H1 (cell line): Measurements from ENCODE around the gene NIM1K. TPM values are rescaled to one million over a fixed set of nuclear protein-coding genes. Genes with fewer than 3 reads are reported as not detected.

ENCODE experiments used
- CTCF ChIA-PET: fragments of 300-600 bp; sonication (Branson Sonifier 250); formaldehyde crosslinking; loops from one replicate; lab custom pipeline; 2021; ENCODE audit not compliant: partially characterized antibody; lab: Charles Lee
- POLR2A ChIA-PET: fragments of 300-600 bp; sonication (Branson Sonifier 250); formaldehyde crosslinking; loops from one replicate; lab custom pipeline; 2021; ENCODE audit warnings: inconsistent platforms; ENCODE audit not compliant: partially characterized antibody; lab: Charles Lee
- DNase-seq, 2 experiments: peaks; one replicate each; pipeline versions ENCODE4 v3.0.0 to v3.0.0-alpha.2; 2010 to 2022; ENCODE audit warnings: low spot score in 2 of 2, low read depth in 1 of 2, mixed read lengths in 1 of 2
- FAIRE-seq: peaks from 2 replicates; lab custom pipeline; 2011; peaks lifted over from hg19 to GRCh38; lab: Jason Lieb, UNC
- H2AFZ ChIP-seq: 2 replicates; pipeline ENCODE4 v1.8.1; 2012; ENCODE audit warnings: low read length, inconsistent platforms
- H2AK5ac ChIP-seq: 2 replicates; pipeline ENCODE4 v1.6.1; 2013; ENCODE audit warnings: low read depth, low read length
- H2BK120ac ChIP-seq: replicated peaks from 2 replicates; pipeline ENCODE3; 2013; ENCODE audit warnings: low read depth, low read length, inconsistent platforms
- H2BK12ac ChIP-seq: 2 replicates; pipeline ENCODE4 v1.6.1; 2013; ENCODE audit warnings: low read depth, low read length
- H2BK15ac ChIP-seq: 2 replicates; pipeline ENCODE4 v1.6.1; 2013; ENCODE audit warnings: low read length
- H2BK20ac ChIP-seq: 2 replicates; pipeline ENCODE4 v1.6.1; 2013; ENCODE audit warnings: low read length
- H2BK5ac ChIP-seq: 2 replicates; pipeline ENCODE4 v1.6.1; 2013; ENCODE audit warnings: low read depth, low read length
- H3K14ac ChIP-seq: 2 replicates; pipeline ENCODE4 v1.6.1; 2013; ENCODE audit warnings: inconsistent platforms; ENCODE audit not compliant: insufficient read length
- H3K18ac ChIP-seq: 2 replicates; pipeline ENCODE4 v1.6.1; 2013; ENCODE audit warnings: low read length; ENCODE audit errors: extremely low read depth
- H3K23ac ChIP-seq: 2 replicates; pipeline ENCODE4 v1.6.1; 2013; ENCODE audit warnings: inconsistent platforms; ENCODE audit not compliant: insufficient read length
- H3K23me2 ChIP-seq: 2 replicates; pipeline ENCODE4 v1.6.1; 2013; ENCODE audit warnings: low read depth, low read length
- H3K27ac ChIP-seq: 2 replicates; pipeline ENCODE4 v1.6.1; 2011; ENCODE audit warnings: low read depth, low read length, inconsistent platforms
- H3K27me3 ChIP-seq, 4 experiments: replicated peaks in 1 of 4; 1 replicate in 1 of 4; 2 replicates in 3 of 4; pipeline versions ENCODE4 v1.6.1 to v1.8.1; 2011 to 2013; ENCODE audit warnings: low read length in 3 of 4, mild to moderate bottlenecking in 3 of 4, inconsistent platforms in 2 of 4, mixed read lengths in 2 of 4, moderate library complexity in 1 of 4; ENCODE audit not compliant: control insufficient read depth in 3 of 4, insufficient read depth in 3 of 4; ENCODE audit errors: extremely low read depth in 1 of 4
- H3K36me3 ChIP-seq, 4 experiments: 2 replicates each; pipeline versions ENCODE4 v1.6.1 to v1.8.1; 2011 to 2013; ENCODE audit warnings: mild to moderate bottlenecking in 4 of 4, low read length in 3 of 4, moderate library complexity in 2 of 4, control low read depth in 1 of 4, inconsistent platforms in 1 of 4; ENCODE audit not compliant: insufficient read depth in 4 of 4, control insufficient read depth in 2 of 4
- H3K4ac ChIP-seq: replicated peaks from 2 replicates; pipeline ENCODE3; 2013; ENCODE audit warnings: low read length, low read depth, mixed read lengths, inconsistent platforms; ENCODE audit not compliant: insufficient read length
- H3K4me1 ChIP-seq, 4 experiments: replicated peaks in 1 of 4; 1 replicate in 1 of 4; 2 replicates in 3 of 4; pipeline versions ENCODE4 v1.6.1 to v1.8.1; 2011 to 2013; ENCODE audit warnings: low read length in 3 of 4, inconsistent platforms in 2 of 4, mixed read lengths in 1 of 4; ENCODE audit not compliant: insufficient read depth in 4 of 4, control insufficient read depth in 3 of 4
- H3K4me2 ChIP-seq, 2 experiments: 2 replicates each; pipeline versions ENCODE4 v1.6.1 to v1.8.1; 2011 to 2013; ENCODE audit warnings: low read depth in 2 of 2, low read length in 2 of 2, control low read depth in 1 of 2, inconsistent platforms in 1 of 2, mild to moderate bottlenecking in 1 of 2; ENCODE audit not compliant: insufficient read depth in 1 of 2
- H3K4me3 ChIP-seq, 4 experiments: fragments of 200-600, 300-600 bp in 1 of 4; sonication (generic), shearing (Covaris generic), sonication (Bioruptor Twin) in 1 of 4; 2 replicates each; pipeline versions ENCODE4 v1.5.1 to v1.8.1; 2011 to 2016; ENCODE audit warnings: low read length in 4 of 4, low read depth in 3 of 4, control low read depth in 2 of 4, inconsistent platforms in 2 of 4, mild to moderate bottlenecking in 2 of 4, mixed read lengths in 1 of 4, moderate library complexity in 1 of 4; ENCODE audit not compliant: insufficient read depth in 2 of 4; ENCODE audit errors: extremely low read depth in 1 of 4
- H3K56ac ChIP-seq: replicated peaks from 2 replicates; pipeline ENCODE3; 2013; ENCODE audit warnings: low read depth, mild to moderate bottlenecking, mixed read lengths, low read length, inconsistent platforms; ENCODE audit not compliant: insufficient read length
- H3K79me1 ChIP-seq: 2 replicates; pipeline ENCODE4 v1.6.1; 2013; ENCODE audit warnings: low read depth, low read length, control low read depth
- H3K79me2 ChIP-seq, 2 experiments: 2 replicates each; pipeline versions ENCODE4 v1.6.1 to v1.8.1; 2012 to 2013; ENCODE audit warnings: low read length in 2 of 2, mild to moderate bottlenecking in 2 of 2, inconsistent platforms in 1 of 2; ENCODE audit not compliant: insufficient read depth in 2 of 2, control insufficient read depth in 1 of 2
- H3K9ac ChIP-seq, 4 experiments: replicated peaks in 1 of 4; 1 replicate in 1 of 4; 2 replicates in 3 of 4; pipeline versions ENCODE4 v1.6.1 to v1.8.1; 2011 to 2013; ENCODE audit warnings: low read depth in 3 of 4, low read length in 3 of 4, control low read depth in 2 of 4, mild to moderate bottlenecking in 2 of 4, moderate library complexity in 2 of 4, inconsistent platforms in 1 of 4; ENCODE audit errors: extremely low read depth in 1 of 4
- H3K9me3 ChIP-seq, 2 experiments: 2 replicates each; pipeline versions ENCODE4 v1.6.1 to v1.8.1; 2012 to 2013; ENCODE audit warnings: mild to moderate bottlenecking in 2 of 2, moderate library complexity in 2 of 2, control low read depth in 1 of 2, inconsistent platforms in 1 of 2, low read depth in 1 of 2, low read length in 1 of 2, mixed read lengths in 1 of 2; ENCODE audit not compliant: insufficient read depth in 2 of 2
- H4K20me1 ChIP-seq, 2 experiments: replicated peaks in 1 of 2; 2 replicates each; pipeline versions ENCODE3 to v1.8.1; 2011 to 2013; ENCODE audit warnings: inconsistent platforms in 2 of 2, low read length in 2 of 2, mild to moderate bottlenecking in 1 of 2; ENCODE audit not compliant: insufficient read depth in 2 of 2, control insufficient read depth in 1 of 2
- H4K5ac ChIP-seq: 2 replicates; pipeline ENCODE4 v1.6.1; 2013; ENCODE audit warnings: low read length, low read depth, mixed read lengths, inconsistent platforms; ENCODE audit not compliant: insufficient read length
- H4K8ac ChIP-seq: 2 replicates; pipeline ENCODE4 v1.8.0; 2013; ENCODE audit warnings: mild to moderate bottlenecking, moderate library complexity, low read length, inconsistent platforms; ENCODE audit not compliant: insufficient read depth; ENCODE audit errors: extremely low read depth
- H4K91ac ChIP-seq: replicated peaks from 2 replicates; pipeline ENCODE3; 2013; ENCODE audit warnings: low read length, mixed read lengths, inconsistent platforms; ENCODE audit not compliant: insufficient read length
- NRF1 ChIP-seq: IDR thresholded peaks from 2 replicates; pipeline ENCODE4 v1.6.1; 2011; ENCODE audit warnings: mild to moderate bottlenecking, low read depth, low read length, improper control_type of control experiment
- WGBS, 2 experiments: shearing (Covaris generic) in 1 of 2; methylation state at CpG; one replicate each; pipeline versions ENCODE4 v1.1.6 to v1.1.7; 2013 to 2015; ENCODE audit warnings: low lambda C conversion rate in 2 of 2, mixed read lengths in 2 of 2, inconsistent platforms in 1 of 2, low coverage in 1 of 2, missing lambda C conversion rate in 1 of 2; ENCODE audit not compliant: insufficient replicate concordance in 2 of 2, insufficient coverage in 1 of 2, insufficient read length in 1 of 2; ENCODE audit errors: extremely low coverage in 1 of 2, missing lambda C conversion rate in 1 of 2; 5-methylcytosine and 5-hydroxymethylcytosine counted together
- polyA plus RNA-seq, 7 experiments: library from polyadenylated mRNA; depleted of rRNA in 3 of 7; stranded (reverse) in 5 of 7; unstranded in 2 of 7; fragments of >200 nt in 5 of 7; fragments of 200-250 nt in 2 of 7; gene quantifications; 1 replicate in 5 of 7; 2 replicates in 1 of 7; 4 replicates in 1 of 7; pipeline versions ENCODE4 v1.2.1 to v1.2.3, GENCODE V29; 2011 to 2013; ENCODE audit warnings: missing spikeins in 2 of 7, mixed read lengths in 2 of 7
- total RNA-seq: library from RNA; stranded (reverse); fragmentation: NEBNext Ultra II Directional; extraction: Animal tissue kit (Norgen Biotek cat#: 25700); gene quantifications from 2 replicates; pipeline ENCODE4 v1.2.1, GENCODE V29; 2021

NIM1K gene
- total and polyA plus RNA-seq, 2 of the 8 experiments (the other 6 are each of a cell fraction or from before 2014, with no cell fraction given), result not detected

GRCh38 chr5:43210570-43210969 lies 18.5 kb downstream of the NIM1K start:
- no peak overlapping the region for H3K18ac ChIP-seq
- H2BK20ac ChIP-seq, result no peak overlapping the region
- H3K4me2 ChIP-seq, result no peak overlapping the region
- H4K91ac ChIP-seq, result no peak overlapping the region
- H3K14ac ChIP-seq, result no peak overlapping the region
- H2BK15ac ChIP-seq, result no peak overlapping the region
- H4K20me1 ChIP-seq, result no peaks in the 10 kb centered on the region
- no peaks in the 10 kb centered on the region for H3K36me3 ChIP-seq
- no peak overlapping the region for H3K27ac ChIP-seq
- no peak overlapping the region for H3K9ac ChIP-seq
- no peak overlapping the region for H2BK5ac ChIP-seq
- DNase-seq (no peak), FAIRE-seq (no peak)
- no peak overlapping the region for H4K8ac ChIP-seq
- H3K23me2 ChIP-seq, result no peaks in the 10 kb centered on the region
- no peaks in the 10 kb centered on the region for H3K27me3 ChIP-seq
- no peak overlapping the region for H4K5ac ChIP-seq
- H3K79me2 ChIP-seq, result no peaks in the 10 kb centered on the region
- H3K9me3 ChIP-seq, result no peaks in the 10 kb centered on the region
- H3K23ac ChIP-seq, result no peak overlapping the region
- no peak overlapping the region for H3K56ac ChIP-seq
- H2AK5ac ChIP-seq, result no peak overlapping the region
- H3K4ac ChIP-seq, result no peak overlapping the region
- H2BK12ac ChIP-seq, result no peak overlapping the region
- H2BK120ac ChIP-seq, result no peak overlapping the region
- peaks cover 0 to 4% (median under 1%) of the 10 kb centered on the region in 4 experiments; a peak in 3 of 7 replicates for H3K4me1 ChIP-seq
- 80% methylated on average over 6 of the region's 6 CpGs; no CpG with 5 or more reads in 1 of the 2 experiments for WGBS, 2 experiments
- no peak overlapping the region for H2AFZ ChIP-seq
- no peak overlapping the region for H3K4me3 ChIP-seq
- no peaks in the 10 kb centered on the region for H3K79me1 ChIP-seq
- POLR2A ChIA-PET, result interaction anchor here (1.7 kb wide), 1 partner anchor 90 kb away, joined by 4 read pairs; the partner anchor contains the start of gene ZNF131
- CTCF ChIA-PET, result interaction anchor here (0.8 to 2.5 kb wide), 2 partner anchors 99 to 179 kb away, joined by 3 to 10 read pairs; no protein-coding TSS in a partner anchor
- TF ChIP-seq NRF1, result no peak
